BLaER1 treated with 17β-estradiol and CSF1 and Interleukin-3, amounts not matched to agents 10 nM and 100 nM (cell line): ENCODE data around the gene KAZN.
"Not testable (repeated sequence)": the region's sequence is repeated elsewhere in the genome, so short reads cannot be mapped to it uniquely, and the experiment has no call there.

Experiments
- H3K27ac ChIP-seq, 11 experiments: shearing (Covaris generic); formaldehyde crosslinking; 2 replicates each; pipeline ENCODE4 v1.8.1; 2022
- H3K27me3 ChIP-seq, 11 experiments: shearing (Covaris generic); formaldehyde crosslinking; 2 replicates each; pipeline ENCODE4 v1.8.1; 2022
- H3K36me3 ChIP-seq, 11 experiments: shearing (Covaris generic); formaldehyde crosslinking; 2 replicates each; pipeline ENCODE4 v1.8.1; 2022
- H3K4me1 ChIP-seq, 10 experiments: shearing (Covaris generic); formaldehyde crosslinking; 2 replicates each; pipeline ENCODE4 v1.8.1; 2022
- H3K4me2 ChIP-seq, 11 experiments: shearing (Covaris generic); formaldehyde crosslinking; 2 replicates each; pipeline ENCODE4 v1.8.1; 2022
- H3K4me3 ChIP-seq, 10 experiments: shearing (Covaris generic); formaldehyde crosslinking; 2 replicates each; pipeline ENCODE4 v1.8.1; 2022
- H3K9ac ChIP-seq, 11 experiments: shearing (Covaris generic); formaldehyde crosslinking; 2 replicates each; pipeline ENCODE4 v1.8.1; 2022
- H3K9me3 ChIP-seq, 11 experiments: shearing (Covaris generic); formaldehyde crosslinking; replicated peaks in 1 of 11; 2 replicates each; pipeline ENCODE4 v1.8.1; 2022
- H4K20me1 ChIP-seq, 11 experiments: shearing (Covaris generic); formaldehyde crosslinking; 2 replicates each; pipeline ENCODE4 v1.8.1; 2022
- Cebpa-rat ChIP-seq, 11 experiments: shearing (Covaris generic); IDR thresholded peaks; 2 replicates each; pipeline ENCODE4 v1.8.1; 2022

The KAZN gene

DNA sequence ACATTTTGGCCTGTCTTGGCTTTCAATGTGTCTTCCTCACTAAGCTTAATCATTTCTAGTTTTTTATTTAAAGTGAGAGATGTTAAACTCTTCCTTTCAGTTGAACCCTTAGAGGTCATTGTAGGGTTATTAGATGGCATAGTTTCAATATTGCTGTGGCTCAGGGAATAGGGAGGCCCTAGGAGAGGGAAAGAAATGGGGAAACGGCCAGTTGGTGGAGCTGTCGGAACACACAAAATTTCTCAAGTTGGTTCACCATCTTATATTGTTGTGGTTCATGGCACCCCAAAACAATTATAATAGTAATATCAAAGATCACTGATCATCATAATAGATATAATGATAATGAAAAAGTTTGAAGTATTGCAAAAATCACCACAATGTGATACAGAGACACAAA lies 31.4 kb upstream of the KAZN start:
- H3K27me3 ChIP-seq, result no peaks in the 10 kb centered on the region
- no peak overlapping the region for H3K4me3 ChIP-seq
- H4K20me1 ChIP-seq, result no peaks in the 10 kb centered on the region
- peaks cover 4 to 12% (median 9%) of the 10 kb centered on the region in 10 experiments; a peak in 17 of 20 replicates for H3K4me1 ChIP-seq
- TF ChIP-seq Cebpa-rat (IDR thresholded peaks at IDR 0.05), result no peak
- H3K27ac ChIP-seq, result no peak overlapping the region
- H3K9ac ChIP-seq, result no peak overlapping the region
- no peaks in the 10 kb centered on the region for H3K36me3 ChIP-seq
- no peak overlapping the region for H3K4me2 ChIP-seq
- H3K9me3 ChIP-seq, result peaks cover 36 to 40% (median 38%) of the 10 kb centered on the region in 11 experiments

DNA sequence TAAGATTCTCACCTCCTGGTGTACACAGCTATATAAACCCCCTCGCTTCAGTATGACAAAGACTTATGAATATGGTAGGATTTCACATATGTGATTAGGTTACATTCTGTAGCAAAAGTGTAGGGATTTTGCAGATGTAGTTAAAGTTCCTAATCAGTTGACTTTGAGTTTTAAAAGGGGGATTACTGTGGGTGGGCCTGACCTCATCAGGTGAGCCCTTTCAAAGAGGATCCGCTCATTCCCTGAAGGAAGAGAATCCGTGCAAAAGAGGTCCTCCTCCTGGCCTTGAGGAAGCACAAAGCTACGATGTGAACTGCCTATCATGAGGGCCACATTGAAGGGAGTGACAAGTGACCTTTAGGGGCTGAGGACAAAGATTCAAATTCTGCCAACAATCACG lies 30.6 kb upstream of the KAZN start:
- Histone ChIP-seq H4K20me1 (no peaks in the 10 kb centered on the region), H3K4me2 (no peak overlapping the region), H3K4me3 (no peak overlapping the region), H3K27ac (no peak overlapping the region), H3K4me1 (peaks cover 4 to 12% (median 9%) of the 10 kb centered on the region in 10 experiments; a peak in 17 of 20 replicates), H3K9ac (no peak overlapping the region), H3K9me3 (peaks cover 36 to 40% (median 38%) of the 10 kb centered on the region in 11 experiments), H3K36me3 (no peaks in the 10 kb centered on the region), H3K27me3 (no peaks in the 10 kb centered on the region)
- no peak for TF ChIP-seq Cebpa-rat (IDR thresholded peaks at IDR 0.05)

GRCh38 chr1:14568716-14569355 lies 29.6 kb upstream of the KAZN start:
- Histone ChIP-seq H3K4me3 (no peak overlapping the region), H3K36me3 (no peaks in the 10 kb centered on the region), H4K20me1 (no peaks in the 10 kb centered on the region), H3K9ac (no peak overlapping the region), H3K27me3 (no peaks in the 10 kb centered on the region), H3K4me1 (peaks cover 4 to 12% (median 9%) of the 10 kb centered on the region in 10 experiments; a peak in 17 of 20 replicates), H3K27ac (0 out of 22 replicates have a peak overlapping the region, but pooled peaks of 1 of the 11 experiments have one; percentile 20), H3K4me2 (peak overlapping the region in 8 of 11 experiments; percentile 5 to 55 (median 34); a peak in 14 of 22 replicates), H3K9me3 (peaks cover 36 to 40% (median 38%) of the 10 kb centered on the region in 11 experiments)
- TF ChIP-seq Cebpa-rat (IDR thresholded peaks at IDR 0.05), result no peak

GRCh38 chr1:14570514-14570913 lies 28.0 kb upstream of the KAZN start:
- Histone ChIP-seq H4K20me1 (no peaks in the 10 kb centered on the region), H3K27me3 (no peaks in the 10 kb centered on the region), H3K27ac (no peak overlapping the region), H3K36me3 (no peaks in the 10 kb centered on the region), H3K4me3 (no peak overlapping the region), H3K4me1 (peaks cover 4 to 13% (median 9%) of the 10 kb centered on the region in 10 experiments; a peak in 17 of 20 replicates), H3K9ac (no peak overlapping the region), H3K4me2 (no peak overlapping the region), H3K9me3 (peaks cover 40 to 47% (median 43%) of the 10 kb centered on the region in 11 experiments)
- no peak for TF ChIP-seq Cebpa-rat (IDR thresholded peaks at IDR 0.05)

DNA sequence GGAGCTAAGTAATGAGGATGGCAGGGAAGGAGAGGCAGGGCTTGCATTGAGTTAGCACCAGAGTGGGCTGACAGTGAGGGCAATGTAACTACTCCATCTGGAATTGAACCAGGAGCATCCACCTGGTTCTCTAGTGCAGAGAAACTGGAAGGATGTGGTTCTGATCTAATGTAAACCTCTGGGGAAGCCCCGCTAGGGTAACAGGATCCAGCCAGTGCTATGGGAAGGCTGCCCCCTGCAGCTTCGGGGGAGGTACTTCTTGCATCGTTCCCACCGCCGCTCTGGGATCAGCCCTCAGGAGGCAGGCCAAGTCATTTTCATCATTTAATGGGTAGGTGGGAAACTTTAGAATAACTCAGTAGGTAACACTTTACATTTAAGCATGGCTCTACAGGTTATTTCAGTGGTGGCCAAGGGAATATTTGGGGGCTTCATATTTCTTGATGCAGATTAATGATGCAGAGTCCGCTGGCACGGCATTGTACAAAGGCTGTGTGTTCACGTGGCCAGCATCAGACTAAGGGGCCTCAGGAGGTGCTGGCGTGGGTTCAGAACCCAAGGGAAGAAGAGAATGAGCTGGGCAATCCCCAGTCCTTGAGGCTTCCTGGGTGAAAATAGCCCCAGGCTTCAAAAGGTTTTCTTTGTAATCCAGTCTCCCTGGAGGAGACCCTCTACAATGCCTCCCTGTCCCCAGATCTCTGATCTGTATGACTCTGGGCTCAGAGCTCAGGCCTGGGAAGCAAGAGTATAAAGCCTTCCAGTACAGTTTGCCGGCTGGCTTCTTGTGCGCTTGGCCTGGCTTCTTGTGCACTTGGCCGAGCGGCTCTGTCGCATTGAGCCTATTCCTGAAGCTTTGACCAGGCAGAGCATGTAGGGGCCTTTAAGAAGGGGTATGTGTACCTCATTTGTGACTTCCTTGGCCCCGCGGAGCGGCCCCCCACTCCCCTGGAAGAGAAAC lies 26.4 kb upstream of the KAZN start:
- H3K9ac ChIP-seq, result no peak overlapping the region
- H3K36me3 ChIP-seq, result no peaks in the 10 kb centered on the region
- no peaks in the 10 kb centered on the region for H3K27me3 ChIP-seq
- H3K27ac ChIP-seq, result no peak overlapping the region
- H4K20me1 ChIP-seq, result no peaks in the 10 kb centered on the region
- peaks cover 25 to 36% (median 30%) of the 10 kb centered on the region in 11 experiments for H3K9me3 ChIP-seq
- no peak overlapping the region for H3K4me3 ChIP-seq
- H3K4me1 ChIP-seq, result peaks cover 4 to 13% (median 9%) of the 10 kb centered on the region in 10 experiments; a peak in 17 of 20 replicates
- no peak for TF ChIP-seq Cebpa-rat (IDR thresholded peaks at IDR 0.05)
- H3K4me2 ChIP-seq, result no peak overlapping the region

DNA sequence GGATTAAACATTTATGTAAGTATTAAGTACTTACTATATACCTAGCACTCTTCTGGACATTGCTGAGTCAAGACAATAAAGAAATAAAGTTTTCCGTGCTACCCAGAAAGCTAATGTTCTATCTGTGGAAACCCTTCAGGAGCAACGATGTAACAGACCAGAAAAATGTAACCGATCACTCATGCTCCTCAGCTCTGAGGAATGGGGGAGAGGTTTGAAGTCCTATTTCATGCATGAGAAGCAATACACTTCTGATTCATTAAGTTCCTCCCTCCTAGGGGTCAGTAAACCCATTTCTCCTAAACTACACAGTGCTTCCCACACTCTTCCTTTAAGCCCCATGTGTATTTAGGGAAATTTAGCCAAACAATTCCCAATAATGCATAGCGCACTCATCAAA lies 25.6 kb upstream of the KAZN start:
- Histone ChIP-seq H3K4me3 (no peak overlapping the region), H3K9ac (no peak overlapping the region), H3K36me3 (no peaks in the 10 kb centered on the region), H3K9me3 (peaks cover 17 to 29% (median 22%) of the 10 kb centered on the region in 11 experiments), H3K27ac (no peak overlapping the region), H4K20me1 (no peaks in the 10 kb centered on the region), H3K4me1 (peaks cover 4 to 13% (median 9%) of the 10 kb centered on the region in 10 experiments; a peak in 17 of 20 replicates), H3K4me2 (no peak overlapping the region), H3K27me3 (no peaks in the 10 kb centered on the region)
- TF ChIP-seq Cebpa-rat (IDR thresholded peaks at IDR 0.05), result no peak

DNA sequence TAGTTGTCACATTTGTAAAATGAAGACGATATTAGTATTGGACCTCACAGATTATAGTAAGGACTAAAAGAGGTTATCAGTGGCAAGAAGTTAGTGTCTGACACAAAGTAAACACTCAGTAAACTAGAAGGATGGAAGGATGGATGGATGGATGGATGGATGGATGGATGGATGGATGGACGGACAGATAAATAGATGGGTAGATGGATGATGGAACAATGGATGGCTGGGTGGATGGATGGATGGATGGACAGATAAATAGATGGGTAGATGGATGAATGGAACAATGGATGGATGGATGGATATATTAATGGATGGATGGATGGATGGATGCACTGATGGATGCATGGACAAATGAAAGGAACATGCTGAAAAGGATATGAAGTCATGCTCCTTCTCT lies 22.3 kb upstream of the KAZN start:
- no peaks in the 10 kb centered on the region for H4K20me1 ChIP-seq
- H3K9ac ChIP-seq, result no peak overlapping the region
- H3K4me3 ChIP-seq, result no peak overlapping the region
- no peaks in the 10 kb centered on the region for H3K27me3 ChIP-seq
- no peak for TF ChIP-seq Cebpa-rat (IDR thresholded peaks at IDR 0.05)
- peaks cover 8 to 20% (median 17%) of the 10 kb centered on the region in 11 experiments; a peak in 17 of 22 replicates for H3K9me3 ChIP-seq
- no peak overlapping the region for H3K27ac ChIP-seq
- 0 out of 20 replicates have a peak, but pooled peaks cover 0 to 4% (median 0%) of the 10 kb centered on the region in 10 experiments for H3K4me1 ChIP-seq
- no peaks in the 10 kb centered on the region for H3K36me3 ChIP-seq
- H3K4me2 ChIP-seq, result no peak overlapping the region

GRCh38 chr1:14577261-14577660 lies 21.2 kb upstream of the KAZN start:
- no peak for TF ChIP-seq Cebpa-rat (IDR thresholded peaks at IDR 0.05)
- H3K27ac ChIP-seq, result no peak overlapping the region
- no peaks in the 10 kb centered on the region for H3K27me3 ChIP-seq
- H3K4me2 ChIP-seq, result no peak overlapping the region
- H3K4me3 ChIP-seq, result no peak overlapping the region
- H4K20me1 ChIP-seq, result no peaks in the 10 kb centered on the region
- no peak overlapping the region for H3K9ac ChIP-seq
- H3K4me1 ChIP-seq, result 0 out of 20 replicates have a peak, but pooled peaks cover 0 to 4% (median 0%) of the 10 kb centered on the region in 10 experiments
- no peaks in the 10 kb centered on the region for H3K36me3 ChIP-seq
- H3K9me3 ChIP-seq, result peaks cover 8 to 25% (median 17%) of the 10 kb centered on the region in 11 experiments; a peak in 17 of 22 replicates

- Histone ChIP-seq H3K4me2 (no peak overlapping the region), H3K4me3 (no peak overlapping the region), H3K27ac (no peak overlapping the region), H3K27me3 (no peaks in the 10 kb centered on the region), H3K36me3 (no peaks in the 10 kb centered on the region), H3K9me3 (peaks cover 8 to 25% (median 17%) of the 10 kb centered on the region in 11 experiments; a peak in 17 of 22 replicates), H3K9ac (no peak overlapping the region), H3K4me1 (0 out of 20 replicates have a peak, but pooled peaks cover 0 to 4% (median 0%) of the 10 kb centered on the region in 10 experiments), H4K20me1 (no peaks in the 10 kb centered on the region)
- TF ChIP-seq Cebpa-rat (IDR thresholded peaks at IDR 0.05), result no peak
These were observed 20.3 kb upstream of the KAZN start for GRCh38 chr1:14578156-14578555.

DNA sequence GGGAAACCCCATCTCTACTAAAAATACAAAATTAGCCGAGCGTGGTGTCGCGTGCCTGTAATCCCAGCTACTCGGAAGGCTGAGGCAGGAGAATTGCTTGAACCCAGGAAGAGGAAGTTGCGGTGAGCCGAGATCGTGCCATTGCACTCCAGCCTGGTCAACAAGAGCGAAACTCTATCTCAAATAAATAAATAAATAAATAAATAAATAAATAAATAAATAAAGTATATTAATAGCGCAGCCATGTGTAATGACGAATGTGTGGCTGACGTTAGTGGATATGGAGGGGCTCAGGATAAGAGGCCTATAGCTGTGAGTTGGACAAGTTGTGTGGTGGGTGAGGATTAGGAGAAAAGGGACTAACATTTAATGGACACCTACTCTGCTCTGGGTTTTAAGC lies 18.2 kb upstream of the KAZN start:
- H3K9ac ChIP-seq, H4K20me1 ChIP-seq, H3K36me3 ChIP-seq, H3K4me2 ChIP-seq, H3K4me1 ChIP-seq, H3K4me3 ChIP-seq, H3K27me3 ChIP-seq, H3K27ac ChIP-seq: not testable (repeated sequence)
- peaks cover under 1 to 13% (median 6%) of the 10 kb centered on the region in 11 experiments; a peak in 15 of 22 replicates for H3K9me3 ChIP-seq
